ENCODE results near the gene OBI1. TPM values are rescaled to one million over a fixed set of nuclear protein-coding genes. Genes with fewer than 3 reads are reported as not detected.

Gene OBI1
- total RNA-seq, 1 donor from 2014 or later = 18.7 TPM

DNA sequence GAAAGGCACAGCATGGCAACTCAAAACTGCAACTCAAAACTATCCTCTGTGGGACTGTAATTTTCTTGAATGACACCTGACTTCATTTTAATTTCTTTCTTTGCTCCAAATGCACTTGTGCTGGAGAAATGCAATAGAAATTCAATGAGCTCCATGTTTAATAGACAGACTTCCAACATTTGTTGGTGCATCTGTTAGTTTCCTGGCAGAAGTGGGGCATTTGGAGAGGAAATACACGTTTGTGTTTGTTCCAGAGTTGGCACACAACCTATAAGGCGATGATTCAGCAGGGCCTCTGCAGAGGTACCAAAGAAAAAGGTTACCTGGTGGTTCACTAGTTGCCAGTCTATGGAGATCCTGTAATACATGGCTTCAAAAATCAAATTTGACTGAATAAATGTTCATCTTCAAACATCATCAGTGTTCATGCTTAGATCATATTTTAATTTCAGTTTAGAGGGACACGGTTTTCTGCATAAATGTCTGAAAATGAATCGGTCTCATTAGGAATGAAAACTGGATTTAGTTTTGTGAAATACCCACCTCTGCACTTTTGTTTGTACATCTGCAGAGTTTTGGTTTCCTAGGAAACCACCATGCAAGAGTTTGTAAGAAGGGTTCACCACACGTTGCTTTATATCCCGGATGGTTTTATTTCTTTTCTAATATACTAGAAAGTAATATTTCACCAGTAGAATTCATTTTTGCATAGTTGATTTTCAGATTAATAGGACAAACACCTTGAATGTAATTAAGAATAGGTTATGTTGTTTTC, 21.8 kb upstream of the OBI1 start:
- H3K27me3 Mint-ChIP-seq = no peaks in the 10 kb centered on the region
- no peak overlapping the region for H3K4me3 Mint-ChIP-seq
- peaks cover 3% of the 10 kb centered on the region for H3K9me3 Mint-ChIP-seq

DNA sequence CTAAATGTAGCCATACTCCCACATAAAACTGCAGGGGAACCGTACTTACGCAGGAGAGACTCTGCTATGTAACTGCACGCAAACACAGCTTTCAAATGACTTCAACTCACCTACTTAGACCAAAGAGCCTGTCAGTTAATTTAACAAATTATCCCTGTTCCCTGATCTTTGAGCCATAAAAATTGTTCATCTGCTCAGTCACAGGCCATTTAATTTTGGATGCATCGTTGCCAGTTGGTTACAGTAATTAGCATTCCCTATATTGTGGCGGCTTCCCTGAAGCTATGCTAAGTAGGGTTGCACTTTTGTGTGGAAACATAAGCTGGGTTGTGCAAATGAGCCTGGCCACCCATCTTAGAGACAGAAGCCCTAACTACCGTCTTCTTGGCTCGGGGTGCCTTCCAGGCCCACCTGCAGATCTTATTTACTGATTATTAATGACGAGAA, 21.2 kb upstream of the OBI1 start:
- Mint-ChIP-seq H3K4me3 (no peak overlapping the region), H3K27ac (no peak overlapping the region), H3K9me3 (peaks cover 3% of the 10 kb centered on the region), H3K36me3 (no peaks in the 10 kb centered on the region), H3K4me1 (ENCODE audit: unreplicated experiment) (peaks cover 5% of the 10 kb centered on the region), H3K27me3 (no peaks in the 10 kb centered on the region)
- DNase-seq (ENCODE audit: extremely low spot score, unreplicated experiment) = no peak
- TF ChIP-seq, protein P1, sequence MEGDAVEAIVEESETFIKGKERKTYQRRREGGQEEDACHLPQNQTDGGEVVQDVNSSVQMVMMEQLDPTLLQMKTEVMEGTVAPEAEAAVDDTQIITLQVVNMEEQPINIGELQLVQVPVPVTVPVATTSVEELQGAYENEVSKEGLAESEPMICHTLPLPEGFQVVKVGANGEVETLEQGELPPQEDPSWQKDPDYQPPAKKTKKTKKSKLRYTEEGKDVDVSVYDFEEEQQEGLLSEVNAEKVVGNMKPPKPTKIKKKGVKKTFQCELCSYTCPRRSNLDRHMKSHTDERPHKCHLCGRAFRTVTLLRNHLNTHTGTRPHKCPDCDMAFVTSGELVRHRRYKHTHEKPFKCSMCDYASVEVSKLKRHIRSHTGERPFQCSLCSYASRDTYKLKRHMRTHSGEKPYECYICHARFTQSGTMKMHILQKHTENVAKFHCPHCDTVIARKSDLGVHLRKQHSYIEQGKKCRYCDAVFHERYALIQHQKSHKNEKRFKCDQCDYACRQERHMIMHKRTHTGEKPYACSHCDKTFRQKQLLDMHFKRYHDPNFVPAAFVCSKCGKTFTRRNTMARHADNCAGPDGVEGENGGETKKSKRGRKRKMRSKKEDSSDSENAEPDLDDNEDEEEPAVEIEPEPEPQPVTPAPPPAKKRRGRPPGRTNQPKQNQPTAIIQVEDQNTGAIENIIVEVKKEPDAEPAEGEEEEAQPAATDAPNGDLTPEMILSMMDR (conservative IDR thresholded peaks at IDR 0.05) = no peak

More for the DNA sequence above, 21.8 kb upstream of the OBI1 start:
- TF ChIP-seq, protein P1 (conservative IDR thresholded peaks at IDR 0.05) = no peak
- no peak for DNase-seq (ENCODE audit: extremely low spot score, unreplicated experiment)
- no peak overlapping the region for H3K27ac Mint-ChIP-seq
- H3K4me1 Mint-ChIP-seq (ENCODE audit: unreplicated experiment) = peaks cover 5% of the 10 kb centered on the region
- no peaks in the 10 kb centered on the region for H3K36me3 Mint-ChIP-seq

DNA sequence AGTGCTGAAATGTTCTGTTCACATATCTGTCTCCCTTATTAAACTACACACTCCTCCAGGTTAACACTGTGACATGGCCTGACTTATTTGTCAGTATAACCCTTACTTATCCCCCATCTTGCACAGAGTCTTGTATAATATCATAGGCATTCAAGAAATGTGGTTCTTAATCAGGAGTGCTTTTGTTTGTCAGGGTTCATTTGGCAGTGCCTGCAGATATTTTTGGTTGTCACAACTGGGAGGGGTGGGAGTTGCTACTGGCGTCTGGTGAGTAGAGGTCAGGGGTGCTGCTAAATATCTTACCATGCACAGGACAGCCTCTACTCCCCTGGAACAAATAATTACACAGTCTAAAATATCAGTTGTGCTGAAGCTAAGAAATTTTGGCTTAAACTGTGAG, 20.4 kb upstream of the OBI1 start:
- Mint-ChIP-seq H3K4me1 (ENCODE audit: unreplicated experiment) (peaks cover 5% of the 10 kb centered on the region), H3K27ac (no peak overlapping the region), H3K27me3 (no peaks in the 10 kb centered on the region), H3K4me3 (no peak overlapping the region), H3K36me3 (no peaks in the 10 kb centered on the region), H3K9me3 (no peaks in the 10 kb centered on the region)
- TF ChIP-seq, protein P1 (conservative IDR thresholded peaks at IDR 0.05) = no peak
- no peak for DNase-seq (ENCODE audit: extremely low spot score, unreplicated experiment)

DNA sequence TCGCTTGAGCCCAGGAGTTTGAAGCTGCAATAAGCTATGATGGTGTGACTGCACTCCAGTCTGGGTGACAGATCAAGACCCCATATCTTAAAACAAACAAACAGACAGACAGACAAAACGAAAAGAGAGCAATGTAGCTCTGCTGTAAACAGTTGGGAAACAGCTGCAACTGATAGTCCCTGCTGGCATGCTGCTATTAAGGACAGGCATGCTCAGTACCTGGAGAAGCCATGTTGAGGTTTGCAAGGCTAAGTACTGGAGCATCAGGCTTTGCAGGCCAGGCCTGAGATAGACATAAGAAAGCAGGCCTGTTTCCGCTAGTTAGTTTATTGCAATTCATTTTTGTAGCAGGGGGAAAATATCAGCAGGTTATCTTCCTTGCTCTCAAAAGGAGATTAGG, 16.2 kb upstream of the OBI1 start:
- Mint-ChIP-seq H3K36me3 (no peaks in the 10 kb centered on the region), H3K27me3 (peaks cover 15% of the 10 kb centered on the region), H3K9me3 (no peaks in the 10 kb centered on the region), H3K4me3 (no peak overlapping the region), H3K27ac (no peak overlapping the region), H3K4me1 (ENCODE audit: unreplicated experiment) (peaks cover 5% of the 10 kb centered on the region)
- DNase-seq (ENCODE audit: extremely low spot score, unreplicated experiment) = no peak
- TF ChIP-seq, protein P1 (conservative IDR thresholded peaks at IDR 0.05) = no peak

DNA sequence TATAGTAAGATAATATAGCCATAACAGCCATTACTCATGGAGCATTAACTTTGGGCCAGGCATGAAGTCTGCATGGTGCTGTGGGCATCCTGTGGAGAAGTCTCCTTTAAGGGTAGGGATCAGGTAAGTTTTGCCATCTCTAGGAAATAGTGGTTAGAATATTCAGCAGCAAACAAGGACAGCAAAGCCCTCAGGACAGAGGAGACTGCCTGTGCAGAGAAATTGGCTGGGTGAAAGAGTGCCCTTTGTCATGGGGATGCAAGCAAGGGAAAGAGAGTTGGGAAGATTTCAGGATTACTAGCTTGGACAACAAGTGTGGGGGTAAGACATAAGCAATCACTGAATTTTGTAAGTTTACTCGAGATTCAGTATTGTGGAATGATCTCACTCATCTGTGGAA, 15.7 kb upstream of the OBI1 start:
- peaks cover under 1% of the 10 kb centered on the region for H3K4me1 Mint-ChIP-seq (ENCODE audit: unreplicated experiment)
- H3K36me3 Mint-ChIP-seq = no peaks in the 10 kb centered on the region
- peaks cover 15% of the 10 kb centered on the region for H3K27me3 Mint-ChIP-seq
- H3K9me3 Mint-ChIP-seq = no peaks in the 10 kb centered on the region
- H3K4me3 Mint-ChIP-seq = no peak overlapping the region
- no peak for DNase-seq (ENCODE audit: extremely low spot score, unreplicated experiment)
- no peak overlapping the region for H3K27ac Mint-ChIP-seq
- TF ChIP-seq, protein P1 (conservative IDR thresholded peaks at IDR 0.05) = no peak

All from type B pancreatic cell (in vitro differentiated cells).